ENCODE measurements around the gene CYP2A13. TPM values are rescaled to one million over a fixed set of nuclear protein-coding genes. Genes with fewer than 3 reads are reported as not detected.
"Not testable (repeated sequence)": the region's sequence is repeated elsewhere in the genome, so short reads cannot be mapped to it uniquely, and the experiment has no call there.

The CYP2A13 gene
- polyA plus RNA-seq, 1 experiment = not detected

DNA sequence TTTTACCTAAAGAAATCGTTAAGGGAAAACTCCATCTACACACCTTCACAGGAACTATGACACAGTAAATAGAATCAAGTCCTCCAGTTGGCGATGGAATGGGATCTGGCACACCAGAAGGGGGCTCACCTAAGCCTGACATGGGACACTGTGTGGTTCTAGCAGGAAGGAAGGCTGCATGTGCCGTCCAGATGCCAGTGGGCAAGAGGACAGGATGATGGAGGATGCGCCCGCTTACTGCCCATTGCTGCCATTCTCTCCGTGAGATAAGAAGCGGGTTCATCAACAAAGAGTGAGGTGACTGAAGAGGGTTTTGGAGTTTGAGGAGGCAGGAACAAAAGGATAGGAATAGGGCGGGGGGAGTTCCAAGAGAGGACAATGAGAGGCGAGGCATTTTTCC lies 23.0 kb downstream of the CYP2A13 start:
- TF ChIP-seq, protein P1, sequence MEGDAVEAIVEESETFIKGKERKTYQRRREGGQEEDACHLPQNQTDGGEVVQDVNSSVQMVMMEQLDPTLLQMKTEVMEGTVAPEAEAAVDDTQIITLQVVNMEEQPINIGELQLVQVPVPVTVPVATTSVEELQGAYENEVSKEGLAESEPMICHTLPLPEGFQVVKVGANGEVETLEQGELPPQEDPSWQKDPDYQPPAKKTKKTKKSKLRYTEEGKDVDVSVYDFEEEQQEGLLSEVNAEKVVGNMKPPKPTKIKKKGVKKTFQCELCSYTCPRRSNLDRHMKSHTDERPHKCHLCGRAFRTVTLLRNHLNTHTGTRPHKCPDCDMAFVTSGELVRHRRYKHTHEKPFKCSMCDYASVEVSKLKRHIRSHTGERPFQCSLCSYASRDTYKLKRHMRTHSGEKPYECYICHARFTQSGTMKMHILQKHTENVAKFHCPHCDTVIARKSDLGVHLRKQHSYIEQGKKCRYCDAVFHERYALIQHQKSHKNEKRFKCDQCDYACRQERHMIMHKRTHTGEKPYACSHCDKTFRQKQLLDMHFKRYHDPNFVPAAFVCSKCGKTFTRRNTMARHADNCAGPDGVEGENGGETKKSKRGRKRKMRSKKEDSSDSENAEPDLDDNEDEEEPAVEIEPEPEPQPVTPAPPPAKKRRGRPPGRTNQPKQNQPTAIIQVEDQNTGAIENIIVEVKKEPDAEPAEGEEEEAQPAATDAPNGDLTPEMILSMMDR (IDR thresholded peaks at IDR 0.05; ENCODE audit: insufficient read depth, low read depth, low read length) = no peak
- H3K27me3 ChIP-seq (ENCODE audit: control insufficient read depth, insufficient read depth, low read length) = peaks cover 4% of the 10 kb centered on the region; the same call in 1 of the 2 replicates
- no peak overlapping the region for H3K4me3 ChIP-seq (ENCODE audit: low read depth, low read length)
- POLR2A ChIA-PET = no interaction called here
- DNase-seq (ENCODE audit: low read depth) = no peak
- H3K36me3 ChIP-seq (ENCODE audit: control insufficient read depth, insufficient read depth, low read length) = no peaks in the 10 kb centered on the region
- CTCF ChIA-PET = interaction anchor here (1.3 kb wide), 1 partner anchor 33 kb away, joined by 5 read pairs; no protein-coding TSS in a partner anchor

DNA sequence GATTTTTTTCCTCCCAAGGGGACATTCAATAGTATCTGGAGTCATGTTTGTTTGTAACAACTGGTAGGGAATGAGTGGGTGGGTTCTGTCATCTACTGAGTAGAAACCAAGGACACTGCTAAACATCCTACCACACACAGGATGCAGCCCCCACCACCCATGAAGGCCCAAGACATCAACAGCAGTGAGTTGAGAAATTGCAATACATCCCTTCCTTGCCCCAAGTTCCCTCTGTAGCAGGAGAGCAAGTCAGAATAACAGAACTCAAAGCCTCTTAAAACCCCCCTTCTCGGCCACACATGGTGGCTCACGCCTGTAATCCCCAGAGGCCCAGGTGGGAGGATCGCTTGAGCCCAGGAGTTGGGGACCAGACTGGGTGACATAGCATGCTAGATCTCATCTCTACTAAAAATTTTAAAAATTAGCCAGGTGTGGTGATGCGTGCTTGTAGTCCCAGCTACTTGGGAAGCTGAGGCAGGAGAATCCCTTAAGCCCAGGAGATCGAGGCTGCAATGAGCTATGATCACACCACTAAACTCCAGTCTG lies 23.6 kb downstream of the CYP2A13 start:
- CTCF ChIA-PET = no interaction called here
- Histone ChIP-seq H3K4me3 (ENCODE audit: low read depth, low read length) (no peak overlapping the region), H3K36me3 (ENCODE audit: control insufficient read depth, insufficient read depth, low read length) (no peaks in the 10 kb centered on the region), H3K27me3 (ENCODE audit: control insufficient read depth, insufficient read depth, low read length) (peaks cover 4% of the 10 kb centered on the region; the same call in 1 of the 2 replicates)
- DNase-seq (ENCODE audit: low read depth) = no peak
- POLR2A ChIA-PET = no interaction called here
- TF ChIP-seq, protein P1 (IDR thresholded peaks at IDR 0.05; ENCODE audit: insufficient read depth, low read depth, low read length) = no peak

DNA sequence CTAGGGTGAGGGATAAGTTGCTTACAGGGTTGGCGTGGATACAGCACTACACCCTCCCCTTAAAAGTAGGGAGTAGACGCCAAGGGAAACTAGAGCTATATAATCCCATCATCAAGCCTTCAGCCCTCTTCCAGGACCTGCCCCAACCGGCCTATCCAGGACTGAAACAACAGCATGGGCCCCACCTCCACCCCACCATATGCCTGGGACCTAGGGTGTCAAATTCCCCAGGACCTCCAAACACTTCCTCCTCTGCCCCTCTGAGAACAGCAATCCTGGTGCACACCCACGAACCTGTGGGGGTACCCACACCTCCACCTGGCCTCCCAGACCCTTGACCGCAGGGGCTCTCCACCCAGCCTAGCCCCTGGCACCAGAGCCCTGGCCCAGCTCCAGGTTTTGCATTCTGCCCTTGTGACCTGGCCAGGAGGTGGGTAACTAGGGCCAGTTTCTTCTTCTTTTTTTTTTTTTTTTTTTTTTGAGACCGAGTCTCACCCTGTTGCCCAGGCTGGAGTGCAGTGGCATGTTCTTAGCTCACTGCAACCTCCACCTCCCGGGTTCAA lies 24.6 kb downstream of the CYP2A13 start:
- no peak overlapping the region for H3K4me3 ChIP-seq (ENCODE audit: low read depth, low read length)
- CTCF ChIA-PET = no interaction called here
- DNase-seq (ENCODE audit: low read depth) = no peak
- no peaks in the 10 kb centered on the region for H3K36me3 ChIP-seq (ENCODE audit: control insufficient read depth, insufficient read depth, low read length)
- H3K27me3 ChIP-seq (ENCODE audit: control insufficient read depth, insufficient read depth, low read length) = peaks cover 4% of the 10 kb centered on the region; the same call in 1 of the 2 replicates
- TF ChIP-seq, protein P1 (IDR thresholded peaks at IDR 0.05; ENCODE audit: insufficient read depth, low read depth, low read length) = no peak
- POLR2A ChIA-PET = no interaction called here

DNA sequence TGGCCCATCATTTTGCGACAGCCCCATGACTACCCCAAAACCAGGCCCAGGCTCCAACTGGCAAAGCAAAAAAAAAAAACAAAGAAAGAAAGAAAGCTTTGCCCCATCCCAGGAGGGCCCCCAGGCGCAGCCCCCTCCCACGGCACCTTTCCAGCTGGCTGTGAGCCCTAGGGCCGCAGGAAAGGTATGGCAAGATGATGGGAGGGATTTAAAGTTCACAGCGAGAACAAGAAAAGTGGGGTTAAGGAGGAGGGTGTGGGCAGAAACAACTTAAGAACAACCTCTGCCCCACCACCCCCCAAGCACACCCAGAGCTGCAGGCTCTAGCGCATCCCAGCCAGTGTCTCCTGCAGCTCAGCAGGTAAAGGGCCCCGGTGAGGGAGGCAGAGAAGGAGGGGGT lies 25.9 kb downstream of the CYP2A13 start, which contains the start of gene CYP2F1:
Gene CYP2F1, plus strand, starts transcription at position 301 of the 400 bp plus-strand sequence. CDS start 1,757 bp downstream, outside the sequence.
- no peaks in the 10 kb centered on the region for H3K36me3 ChIP-seq (ENCODE audit: control insufficient read depth, insufficient read depth, low read length)
- DNase-seq (ENCODE audit: low read depth) = no peak
- peaks cover 4% of the 10 kb centered on the region; the same call in 1 of the 2 replicates for H3K27me3 ChIP-seq (ENCODE audit: control insufficient read depth, insufficient read depth, low read length)
- ChIA-PET POLR2A (no interaction called here), CTCF (interaction anchor here (3.4 kb wide), 1 partner anchor 13 kb away, joined by 14 read pairs; no protein-coding TSS in a partner anchor)
- H3K4me3 ChIP-seq (ENCODE audit: low read depth, low read length) = no peak within 1 kb of the TSS
- TF ChIP-seq, protein P1 (IDR thresholded peaks at IDR 0.05; ENCODE audit: insufficient read depth, low read depth, low read length) = no peak

DNA sequence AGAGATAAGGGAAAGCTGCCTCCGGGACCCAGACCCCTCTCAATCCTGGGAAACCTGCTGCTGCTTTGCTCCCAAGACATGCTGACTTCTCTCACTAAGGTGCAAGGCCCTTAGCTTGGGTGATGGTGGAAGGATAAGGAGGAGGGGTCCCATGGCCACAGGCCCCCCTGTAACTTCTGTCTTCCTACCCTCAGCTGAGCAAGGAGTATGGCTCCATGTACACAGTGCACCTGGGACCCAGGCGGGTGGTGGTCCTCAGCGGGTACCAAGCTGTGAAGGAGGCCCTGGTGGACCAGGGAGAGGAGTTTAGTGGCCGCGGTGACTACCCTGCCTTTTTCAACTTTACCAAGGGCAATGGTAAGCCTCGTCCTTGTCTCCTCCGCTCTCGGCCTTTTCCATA lies 28.0 kb downstream of the CYP2A13 start:
- ChIA-PET POLR2A (no interaction called here), CTCF (interaction anchor here (3.4 kb wide), 1 partner anchor 11 kb away, joined by 14 read pairs; no protein-coding TSS in a partner anchor)
- H3K36me3 ChIP-seq (ENCODE audit: control insufficient read depth, insufficient read depth, low read length) = no peaks in the 10 kb centered on the region
- DNase-seq (ENCODE audit: low read depth) = no peak
- H3K27me3 ChIP-seq (ENCODE audit: control insufficient read depth, insufficient read depth, low read length) = peaks cover 4% of the 10 kb centered on the region; the same call in 1 of the 2 replicates
- no peak overlapping the region for H3K4me3 ChIP-seq (ENCODE audit: low read depth, low read length)
- TF ChIP-seq, protein P1 (IDR thresholded peaks at IDR 0.05; ENCODE audit: insufficient read depth, low read depth, low read length) = no peak

DNA sequence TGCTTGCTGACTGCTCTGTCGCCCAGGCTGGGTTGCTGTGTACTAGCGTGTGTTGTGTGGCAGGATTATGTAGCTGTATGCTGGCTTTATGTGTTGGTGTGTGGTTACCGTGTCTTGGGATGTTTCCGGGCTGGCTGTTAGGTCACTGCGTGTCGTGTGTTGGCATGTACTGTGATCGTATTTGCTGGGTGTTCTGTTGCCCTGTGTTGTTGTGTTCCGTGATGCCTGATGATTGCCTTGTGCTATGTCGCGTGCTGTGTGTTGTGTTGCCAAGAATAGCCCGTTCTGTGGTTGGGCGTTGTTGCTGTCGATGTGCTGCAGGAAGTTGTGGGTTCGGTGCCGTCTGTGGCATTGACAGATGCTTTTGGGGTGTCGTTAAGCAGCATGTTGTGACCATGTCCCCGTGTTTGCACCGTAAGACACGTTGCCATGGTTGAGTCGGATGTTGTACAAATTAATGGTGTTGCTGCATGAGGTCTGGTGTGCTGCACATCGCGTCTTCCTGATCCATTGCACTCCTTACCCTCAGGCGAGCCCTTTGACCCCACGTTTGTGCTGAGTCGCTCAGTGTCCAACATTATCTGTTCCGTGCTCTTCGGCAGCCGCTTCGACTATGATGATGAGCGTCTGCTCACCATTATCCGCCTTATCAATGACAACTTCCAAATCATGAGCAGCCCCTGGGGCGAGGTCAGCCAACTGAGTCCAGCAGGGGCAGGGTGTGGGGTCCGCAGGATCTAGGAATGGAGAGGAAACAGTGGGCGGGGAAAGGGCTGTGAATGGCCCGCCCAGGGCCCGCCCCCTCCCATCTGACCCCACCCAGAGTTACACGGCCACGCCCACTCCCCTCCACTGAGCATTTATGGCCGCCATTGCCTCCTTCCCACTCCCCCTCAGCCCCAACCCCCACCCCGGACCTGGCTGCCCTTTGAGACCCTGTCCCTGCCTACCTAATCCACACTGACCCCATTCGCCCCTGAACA lies 33.0 kb downstream of the CYP2A13 start:
- H3K4me3 ChIP-seq (ENCODE audit: low read depth, low read length); POLR2A ChIA-PET; H3K27me3 ChIP-seq (ENCODE audit: control insufficient read depth, insufficient read depth, low read length); DNase-seq (ENCODE audit: low read depth); CTCF ChIA-PET; H3K36me3 ChIP-seq (ENCODE audit: control insufficient read depth, insufficient read depth, low read length): not testable (repeated sequence)

DNA sequence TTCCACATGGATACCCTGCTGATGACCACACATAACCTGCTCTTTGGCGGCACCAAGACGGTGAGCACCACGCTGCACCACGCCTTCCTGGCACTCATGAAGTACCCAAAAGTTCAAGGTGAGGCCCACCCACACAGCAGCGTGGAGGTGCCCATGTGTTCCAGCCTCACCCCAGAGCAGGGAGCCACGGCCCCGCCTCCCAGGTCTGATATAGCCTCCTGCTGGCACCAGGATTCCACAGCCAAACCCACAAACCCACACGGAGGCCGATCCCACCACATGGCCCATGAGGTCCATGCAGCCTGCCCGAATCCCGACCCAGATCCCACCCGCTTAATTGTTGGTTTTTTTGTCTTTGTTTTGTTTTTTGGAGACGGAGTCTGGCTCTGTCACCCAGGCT lies 34.6 kb downstream of the CYP2A13 start:
- H3K36me3 ChIP-seq (ENCODE audit: control insufficient read depth, insufficient read depth, low read length); H3K4me3 ChIP-seq (ENCODE audit: low read depth, low read length); H3K27me3 ChIP-seq (ENCODE audit: control insufficient read depth, insufficient read depth, low read length); DNase-seq (ENCODE audit: low read depth); POLR2A ChIA-PET: not testable (repeated sequence)
- CTCF ChIA-PET = interaction anchor here (0.6 to 1.1 kb wide), 2 partner anchors 22 to 201 kb away, joined by 3 to 4 read pairs; no protein-coding TSS in a partner anchor

Data from BJ (cell line).